ENCODE measurements around the gene RALA.

RALA gene

GRCh38 chr7:39614299-39614698 is 9.1 kb upstream of the RALA start:
- H3K27ac ChIP-seq: no peak overlapping the region
- TF ChIP-seq CTCF (IDR thresholded peaks at IDR 0.05): no peak
- no peak for TF ChIP-seq ZFX (IDR thresholded peaks at IDR 0.05; ENCODE audit: borderline replicate concordance)

DNA sequence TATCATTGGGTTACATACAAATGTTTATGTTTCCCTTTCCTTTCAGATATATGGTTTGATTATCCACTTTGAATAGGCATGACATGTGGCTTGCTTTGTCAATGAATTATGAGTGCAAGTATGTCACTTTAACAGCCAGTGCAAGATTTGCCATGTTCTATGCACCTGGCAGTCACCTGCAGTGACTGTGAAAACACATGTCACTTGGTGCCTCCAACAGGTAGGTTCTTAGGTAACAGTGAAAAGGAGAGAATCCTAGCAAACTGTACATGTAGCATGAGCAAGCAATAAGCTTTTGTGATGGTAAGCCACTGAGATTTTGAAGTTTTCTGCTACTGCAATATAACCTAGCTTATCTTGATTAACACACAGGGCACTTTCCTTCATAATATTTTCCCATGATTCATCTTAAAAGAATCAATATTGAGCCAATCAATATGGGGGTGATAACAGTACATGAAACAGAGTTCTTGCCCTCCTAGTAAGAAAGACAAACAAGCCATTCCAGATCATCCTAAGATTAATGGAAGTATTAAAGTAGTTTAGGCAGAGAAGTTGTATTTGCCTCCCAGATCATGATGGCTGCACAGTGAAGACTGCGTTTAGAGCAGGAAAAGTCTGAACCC is 7.9 kb upstream of the RALA start:
- no peak overlapping the region for H3K27ac ChIP-seq
- TF ChIP-seq CTCF (IDR thresholded peaks at IDR 0.05) (no peak), ZFX (IDR thresholded peaks at IDR 0.05; ENCODE audit: borderline replicate concordance) (no peak)

- TF ChIP-seq ZFX (IDR thresholded peaks at IDR 0.05; ENCODE audit: borderline replicate concordance): no peak
- no peak for TF ChIP-seq CTCF (IDR thresholded peaks at IDR 0.05)
- no peak overlapping the region for H3K27ac ChIP-seq
Measured at GRCh38 chr7:39616138-39616537, 7.2 kb upstream of the RALA start.

DNA sequence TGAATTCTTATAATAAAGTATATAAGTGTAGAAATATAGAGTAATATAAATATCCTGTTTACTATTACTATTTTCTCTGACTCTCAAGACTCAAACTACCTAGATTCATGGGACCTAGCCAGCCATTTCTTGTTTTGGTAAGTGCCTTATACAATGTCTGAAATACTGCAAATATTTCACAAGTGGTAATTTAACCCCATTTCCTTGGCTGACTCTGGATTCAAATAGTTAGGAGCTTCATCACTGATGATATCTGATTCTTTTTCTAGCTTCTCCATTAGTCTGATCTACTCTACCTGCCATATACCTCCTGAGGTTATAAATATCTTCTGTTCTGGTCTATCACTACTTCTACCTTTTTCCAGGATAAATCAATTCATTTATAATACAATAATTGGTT is 6.4 kb upstream of the RALA start:
- no peak overlapping the region for H3K27ac ChIP-seq
- TF ChIP-seq ZFX (IDR thresholded peaks at IDR 0.05; ENCODE audit: borderline replicate concordance) (no peak), CTCF (IDR thresholded peaks at IDR 0.05) (no peak)

DNA sequence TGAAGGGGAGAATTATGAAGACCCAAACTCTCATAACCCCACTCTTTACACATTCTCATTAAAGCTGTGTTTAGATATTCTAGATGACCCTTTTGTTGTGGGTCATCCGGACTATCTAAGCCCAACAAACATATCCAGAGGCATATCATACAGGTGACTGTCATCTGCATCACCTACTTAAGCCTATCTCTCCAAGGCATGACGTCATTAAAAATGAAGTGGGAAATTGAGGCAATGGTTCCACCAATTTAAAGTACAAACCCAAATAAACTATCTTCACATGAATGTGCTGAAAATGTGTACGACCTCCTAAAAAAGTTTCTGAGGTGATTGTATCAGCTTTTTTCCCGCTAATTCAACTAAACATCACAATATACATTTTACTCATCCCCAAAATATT is 4.5 kb upstream of the RALA start:
- TF ChIP-seq ZFX (IDR thresholded peaks at IDR 0.05; ENCODE audit: borderline replicate concordance): no peak
- TF ChIP-seq CTCF (IDR thresholded peaks at IDR 0.05): no peak
- no peak overlapping the region for H3K27ac ChIP-seq

GRCh38 chr7:39620486-39620885 is 2.9 kb upstream of the RALA start:
- no peak overlapping the region for H3K27ac ChIP-seq
- TF ChIP-seq CTCF (IDR thresholded peaks at IDR 0.05) (no peak), ZFX (IDR thresholded peaks at IDR 0.05; ENCODE audit: borderline replicate concordance) (no peak)

DNA sequence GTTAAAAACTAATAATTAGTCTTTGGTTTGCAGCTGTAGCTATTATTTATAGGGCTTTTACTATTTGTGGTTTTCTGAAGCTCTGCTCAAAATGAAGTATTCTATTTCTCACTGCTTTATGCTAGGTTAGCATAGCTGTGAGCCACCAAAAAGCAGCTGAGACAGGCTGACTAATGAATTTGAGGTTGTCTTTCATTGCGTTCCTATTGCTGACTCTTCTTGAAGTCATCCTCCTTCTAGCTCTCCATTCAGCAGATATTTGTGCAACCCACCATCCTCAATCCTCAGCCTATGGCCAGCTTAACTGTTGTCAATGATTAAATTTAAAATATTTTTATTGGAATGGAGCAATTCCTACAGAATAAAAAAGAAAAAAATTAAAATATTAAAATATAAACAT is 2.1 kb upstream of the RALA start:
- TF ChIP-seq ZFX (IDR thresholded peaks at IDR 0.05; ENCODE audit: borderline replicate concordance): no peak
- no peak for TF ChIP-seq CTCF (IDR thresholded peaks at IDR 0.05)
- H3K27ac ChIP-seq: no peak overlapping the region

Data from 22Rv1 (cell line).